Measurements from ENCODE around the gene MAP1A.

DNA sequence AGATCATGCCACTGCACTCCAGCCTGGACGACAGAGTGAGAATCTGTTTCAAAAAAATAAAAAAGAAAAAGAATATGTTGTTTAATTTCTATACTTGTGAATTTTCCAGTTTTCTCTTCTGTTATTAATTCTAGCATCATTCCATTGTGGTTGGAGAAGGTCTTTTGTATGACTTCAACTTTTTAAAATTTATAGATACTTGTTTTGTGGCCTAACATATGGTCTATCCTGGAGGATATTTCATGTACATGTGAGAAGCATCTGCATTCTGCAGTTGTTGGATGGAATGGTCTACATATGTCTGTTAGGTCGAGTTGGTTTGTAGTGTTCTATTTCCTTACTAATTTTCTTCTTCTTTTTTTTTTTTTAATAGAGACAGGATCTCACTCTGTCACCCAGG, 35.6 kb downstream of the MAP1A start:
- TF ChIP-seq POLR2A (IDR thresholded peaks at IDR 0.05; ENCODE audit: low read length) (no peak), GATA1 (IDR thresholded peaks at IDR 0.05; ENCODE audit: low read depth, low read length) (no peak)

All from erythroblast (primary cell).